Skin epidermis (tissue), 12 donors: ENCODE results near the gene CHST8.
A peak's percentile ranks its signal among the peaks of the same experiment; 100 is the strongest.
"Not testable (repeated sequence)": the region's sequence is repeated elsewhere in the genome, so short reads cannot be mapped to it uniquely, and the experiment has no call there.

Experiments used
- H3K27ac ChIP-seq, 21 experiments: fragments of 200-600 bp; sonication (generic) in 11 of 21; one replicate each; pipeline ENCODE4 v1.5.0; 2020; ENCODE audit warnings: mild to moderate bottlenecking in 3 of 21, inconsistent platforms in 2 of 21, moderate library complexity in 2 of 21
- H3K4me3 ChIP-seq, 7 experiments: fragments of 200-600 bp; sonication (generic) in 2 of 7; one replicate each; pipeline ENCODE4 v1.5.0; 2020; ENCODE audit warnings: inconsistent platforms in 2 of 7, mild to moderate bottlenecking in 2 of 7, moderate library complexity in 1 of 7

Gene CHST8

GRCh38 chr19:33616346-33616745 is 5.4 kb upstream of the CHST8 start:
- Histone ChIP-seq H3K4me3 (no peak overlapping the region), H3K27ac (no peak overlapping the region)

GRCh38 chr19:33616857-33617256 is 4.9 kb upstream of the CHST8 start:
- Histone ChIP-seq H3K4me3 (no peak overlapping the region), H3K27ac (no peak overlapping the region)

GRCh38 chr19:33618363-33618762 is 3.4 kb upstream of the CHST8 start:
- H3K27ac ChIP-seq, H3K4me3 ChIP-seq: not testable (repeated sequence)

- H3K27ac ChIP-seq, result no peak overlapping the region
- H3K4me3 ChIP-seq, result no peak overlapping the region
Measured at GRCh38 chr19:33618884-33619283, 2.9 kb upstream of the CHST8 start.

GRCh38 chr19:33620611-33621010 is 1.1 kb upstream of the CHST8 start:
- H3K4me3 ChIP-seq, result no peak overlapping the region
- no peak overlapping the region for H3K27ac ChIP-seq

- peak overlapping the region in 2 of 7 experiments; percentile 12 to 43 for H3K4me3 ChIP-seq
- H3K27ac ChIP-seq, result no peak overlapping the region
Measured at GRCh38 chr19:33621065-33621785, 528 bp upstream of the CHST8 start.

- Histone ChIP-seq H3K27ac (no peak overlapping the region), H3K4me3 (peak overlapping the region in 6 of 7 experiments; percentile 11 to 43 (median 26))
Measured at GRCh38 chr19:33622505-33622808, 704 bp downstream of the CHST8 start.

GRCh38 chr19:33622809-33623511 is 1.2 kb downstream of the CHST8 start:
- H3K27ac ChIP-seq, result no peak overlapping the region
- peak overlapping the region in 3 of 7 experiments; percentile 12 to 43 (median 28) for H3K4me3 ChIP-seq

- Histone ChIP-seq H3K27ac (no peak overlapping the region), H3K4me3 (no peak overlapping the region)
Measured at GRCh38 chr19:33624586-33624985, 2.8 kb downstream of the CHST8 start.

GRCh38 chr19:33627526-33627925 is 5.8 kb downstream of the CHST8 start:
- no peak overlapping the region for H3K27ac ChIP-seq
- H3K4me3 ChIP-seq, result no peak overlapping the region

- Histone ChIP-seq H3K27ac (no peak overlapping the region), H3K4me3 (no peak overlapping the region)
Measured at GRCh38 chr19:33627962-33628839, 6.4 kb downstream of the CHST8 start.

- H3K4me3 ChIP-seq, result no peak overlapping the region
- no peak overlapping the region for H3K27ac ChIP-seq
Measured at GRCh38 chr19:33628921-33629825, 7.4 kb downstream of the CHST8 start.

- Histone ChIP-seq H3K27ac (no peak overlapping the region), H3K4me3 (no peak overlapping the region)
Measured at GRCh38 chr19:33629826-33630375, 8.1 kb downstream of the CHST8 start.

GRCh38 chr19:33630880-33631608 is 9.3 kb downstream of the CHST8 start:
- no peak overlapping the region for H3K4me3 ChIP-seq
- no peak overlapping the region for H3K27ac ChIP-seq

GRCh38 chr19:33631609-33631973 is 9.8 kb downstream of the CHST8 start:
- Histone ChIP-seq H3K27ac (no peak overlapping the region), H3K4me3 (no peak overlapping the region)

GRCh38 chr19:33634361-33635091 is 12.8 kb downstream of the CHST8 start:
- H3K4me3 ChIP-seq, result no peak overlapping the region
- H3K27ac ChIP-seq, result no peak overlapping the region

- H3K4me3 ChIP-seq, result no peak overlapping the region
Measured at GRCh38 chr19:33638167-33639034, 16.6 kb downstream of the CHST8 start.

More at GRCh38 chr19:33638167-33639034, 16.6 kb downstream of the CHST8 start:
- no peak overlapping the region for H3K27ac ChIP-seq
